Sigmoid colon (tissue), 4 donors: Measurements from ENCODE around the gene UFC1.

Experiments used
- EP300 ChIP-seq, 4 donors: sonication (generic); formaldehyde crosslinking; IDR thresholded peaks; one replicate each; pipeline ENCODE4 v1.6.1; 2017; ENCODE audit warnings: antibody characterized with exemption in 4 of 4
- POLR2AphosphoS5 ChIP-seq, 4 donors: sonication (generic); formaldehyde crosslinking; IDR thresholded peaks; one replicate each; pipeline ENCODE4 v1.6.1; 2017; ENCODE audit warnings: antibody characterized with exemption in 4 of 4
- TF ChIP-seq, protein P1 (sequence below), 4 experiments: fragments of 450-650 bp in 3 of 4; fragments of 200-600 bp in 1 of 4; IDR thresholded peaks; one replicate each; pipeline ENCODE4 v1.5.1; 2016 to 2019; ENCODE audit warnings: antibody characterized with exemption in 4 of 4, mild to moderate bottlenecking in 3 of 4, moderate library complexity in 2 of 4

DNA sequence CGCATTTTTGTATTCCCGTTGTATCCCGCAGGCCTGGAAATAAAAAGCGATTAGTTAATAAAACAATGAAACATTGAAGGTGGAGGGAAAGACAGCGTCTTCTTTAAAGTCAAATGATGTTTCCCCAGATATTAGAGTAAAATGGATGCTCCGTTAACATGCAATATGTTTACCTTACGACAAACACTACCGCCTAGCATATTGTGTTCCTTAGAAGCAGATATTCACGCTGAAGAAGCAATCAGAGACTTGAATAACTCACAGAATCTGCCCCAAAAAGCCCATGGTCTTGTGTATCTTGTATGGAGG lies 24.1 kb downstream of the UFC1 start:
- TF ChIP-seq, protein P1, sequence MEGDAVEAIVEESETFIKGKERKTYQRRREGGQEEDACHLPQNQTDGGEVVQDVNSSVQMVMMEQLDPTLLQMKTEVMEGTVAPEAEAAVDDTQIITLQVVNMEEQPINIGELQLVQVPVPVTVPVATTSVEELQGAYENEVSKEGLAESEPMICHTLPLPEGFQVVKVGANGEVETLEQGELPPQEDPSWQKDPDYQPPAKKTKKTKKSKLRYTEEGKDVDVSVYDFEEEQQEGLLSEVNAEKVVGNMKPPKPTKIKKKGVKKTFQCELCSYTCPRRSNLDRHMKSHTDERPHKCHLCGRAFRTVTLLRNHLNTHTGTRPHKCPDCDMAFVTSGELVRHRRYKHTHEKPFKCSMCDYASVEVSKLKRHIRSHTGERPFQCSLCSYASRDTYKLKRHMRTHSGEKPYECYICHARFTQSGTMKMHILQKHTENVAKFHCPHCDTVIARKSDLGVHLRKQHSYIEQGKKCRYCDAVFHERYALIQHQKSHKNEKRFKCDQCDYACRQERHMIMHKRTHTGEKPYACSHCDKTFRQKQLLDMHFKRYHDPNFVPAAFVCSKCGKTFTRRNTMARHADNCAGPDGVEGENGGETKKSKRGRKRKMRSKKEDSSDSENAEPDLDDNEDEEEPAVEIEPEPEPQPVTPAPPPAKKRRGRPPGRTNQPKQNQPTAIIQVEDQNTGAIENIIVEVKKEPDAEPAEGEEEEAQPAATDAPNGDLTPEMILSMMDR (IDR thresholded peaks at IDR 0.05), result no peak
- TF ChIP-seq POLR2AphosphoS5 (IDR thresholded peaks at IDR 0.05), result no peak
- TF ChIP-seq EP300 (IDR thresholded peaks at IDR 0.05), result no peak
